K562 (cell line): ENCODE results near the gene SHANK1. TPM values are rescaled to one million over a fixed set of nuclear protein-coding genes. Genes with fewer than 3 reads are reported as not detected.

Source experiments
- ETS1 ChIP-seq: conservative IDR thresholded peaks from 2 replicates; pipeline ENCODE4 v1.6.1; 2011; ENCODE audit warnings: low read depth, mild to moderate bottlenecking, low read length; ENCODE audit not compliant: control insufficient read depth
- GTF2E2 ChIP-seq: fragments of 200-800 bp; sonication (Bioruptor generic); IDR thresholded peaks from 2 replicates; pipeline ENCODE4 v1.6.1; 2016; ENCODE audit warnings: missing genetic modification characterization, missing compliant biosample characterization
- MAFF ChIP-seq: IDR thresholded peaks from 2 replicates; pipeline ENCODE4 v1.6.1; 2012; ENCODE audit warnings: low read length, improper control_type of control experiment
- MYC ChIP-seq, 2 experiments: fragments of 250-450 bp in 1 of 2; sonication (Bioruptor Pico) in 1 of 2; IDR thresholded peaks; 2 replicates each; pipeline versions ENCODE4 v1.5.1 to v1.6.1; 2012 to 2021; ENCODE audit warnings: low read depth in 2 of 2, borderline replicate concordance in 1 of 2, improper control_type of control experiment in 1 of 2, low read length in 1 of 2, mild to moderate bottlenecking in 1 of 2, moderate library complexity in 1 of 2
- NFRKB ChIP-seq: fragments of 450-650 bp; IDR thresholded peaks from 2 replicates; pipeline ENCODE4 v1.6.1; 2016; ENCODE audit warnings: low read depth
- NR2C1 ChIP-seq, 2 experiments: fragments of 450-650 bp; IDR thresholded peaks; 2 replicates each; pipeline ENCODE4 v1.6.1; 2017; ENCODE audit warnings: mild to moderate bottlenecking in 2 of 2, antibody characterized with exemption in 1 of 2, inconsistent platforms in 1 of 2, missing compliant biosample characterization in 1 of 2, missing genetic modification characterization in 1 of 2
- RNF219 ChIP-seq: fragments of 250-450 bp; sonication (Bioruptor Pico); IDR thresholded peaks from 2 replicates; pipeline ENCODE4 v1.5.0; 2022; ENCODE audit warnings: mild to moderate bottlenecking
- SIN3B ChIP-seq: fragments of 450-650 bp; IDR thresholded peaks from 2 replicates; pipeline ENCODE4 v1.6.1; 2017; ENCODE audit warnings: low read depth, mild to moderate bottlenecking, moderate library complexity
- TEAD2 ChIP-seq: fragments of 450-650 bp; IDR thresholded peaks from 2 replicates; pipeline ENCODE4 v1.6.1; 2016; ENCODE audit warnings: missing genetic modification characterization, control low read depth, missing compliant biosample characterization
- WHSC1 ChIP-seq: IDR thresholded peaks from one replicate; pipeline ENCODE4 v1.6.1; 2012; ENCODE audit warnings: low read length, control low read depth, inconsistent platforms
- YBX1 ChIP-seq: fragments of 450-650 bp; IDR thresholded peaks from 2 replicates; pipeline ENCODE4 v1.7.1; 2016; ENCODE audit warnings: mild to moderate bottlenecking
- ZNF274 ChIP-seq: IDR thresholded peaks from 2 replicates; pipeline ENCODE4 v1.6.1; 2011; ENCODE audit warnings: low read depth, mild to moderate bottlenecking, low read length, moderate library complexity, borderline replicate concordance
- ZNF318 ChIP-seq, 2 experiments: fragments of 450-650 bp; IDR thresholded peaks; 2 replicates each; pipeline ENCODE4 v1.6.1; 2016; ENCODE audit warnings: mild to moderate bottlenecking in 2 of 2, borderline replicate concordance in 1 of 2, low read depth in 1 of 2, moderate library complexity in 1 of 2
- ZNF699 ChIP-seq: fragments of 250-450 bp; sonication (Bioruptor Pico); IDR thresholded peaks from 2 replicates; pipeline ENCODE4 v1.8.0; 2021; ENCODE audit warnings: mild to moderate bottlenecking, moderate library complexity; ENCODE audit not compliant: insufficient replicate concordance
- polyA plus RNA-seq, 8 experiments: library from polyadenylated mRNA; depleted of rRNA in 4 of 8; stranded (reverse) in 5 of 8; unstranded in 3 of 8; fragments of >200 nt; fragmentation: Nextera tagmentation in 2 of 8; fragmentation: Illumina TruSeq in 1 of 8; extraction: Ambion mirVana in 2 of 8; extraction: Trizol in 1 of 8; gene quantifications; 2 replicates each; pipeline versions ENCODE4 v1.2.1 to v1.2.3, GENCODE V29; 2011 to 2014; ENCODE audit warnings: inconsistent platforms in 1 of 8, missing spikeins in 1 of 8
- total RNA-seq, 7 experiments: library from RNA; depleted of rRNA in 6 of 7; stranded (reverse); fragments of >200 nt in 6 of 7; fragmentation: Illumina TruSeq in 2 of 7; extraction: Trizol in 2 of 7; gene quantifications; 2 replicates each; pipeline versions ENCODE4 v1.2.1 to v1.2.3, GENCODE V29; 2011 to 2021; ENCODE audit warnings: low replicate concordance in 1 of 7

Gene SHANK1
- total and polyA plus RNA-seq, 9 of the 15 experiments (the other 6 are each of a cell fraction or from before 2014, with no cell fraction given), result 0.33 to 1.3 (median 0.55) TPM; not detected in 2

GRCh38 chr19:50649433-50650391 is 69.9 kb downstream of the SHANK1 start, which contains the start of gene C19orf81 (continued):
- TF ChIP-seq ETS1 (peak; percentile 90; the same call in 1 of the 2 replicates), ZNF274 (no peak), YBX1 (no peak), RNF219 (CRISPR knock-in tag) (no peak), TEAD2 (tag) (no peak), SIN3B (no peak), NFRKB (peak; percentile 65; the same call in 1 of the 2 replicates), MYC (IDR thresholded peaks at IDR 0.05; ENCODE audit: low read depth, low read length) (0 out of 2 replicates have a peak, but pooled peaks have one; percentile 8), MYC (CRISPR knock-in tag; IDR thresholded peaks at IDR 0.05; ENCODE audit: borderline replicate concordance, low read depth) (no peak), GTF2E2 (no peak), MAFF (no peak), ZNF318 (IDR thresholded peaks at IDR 0.05; ENCODE audit: borderline replicate concordance in 1 of 2, low read depth in 1 of 2) (no peak; a peak in 1 of 4 replicates), ZNF699 (no peak), WHSC1 (no peak), NR2C1 (IDR thresholded peaks at IDR 0.05) (peak; percentile 54), NR2C1 (tag; IDR thresholded peaks at IDR 0.05) (peak; percentile 80)
